ENCODE results near the gene RPGRIP1L.
A peak's percentile ranks its signal among the peaks of the same experiment; 100 is the strongest.

The RPGRIP1L gene

DNA sequence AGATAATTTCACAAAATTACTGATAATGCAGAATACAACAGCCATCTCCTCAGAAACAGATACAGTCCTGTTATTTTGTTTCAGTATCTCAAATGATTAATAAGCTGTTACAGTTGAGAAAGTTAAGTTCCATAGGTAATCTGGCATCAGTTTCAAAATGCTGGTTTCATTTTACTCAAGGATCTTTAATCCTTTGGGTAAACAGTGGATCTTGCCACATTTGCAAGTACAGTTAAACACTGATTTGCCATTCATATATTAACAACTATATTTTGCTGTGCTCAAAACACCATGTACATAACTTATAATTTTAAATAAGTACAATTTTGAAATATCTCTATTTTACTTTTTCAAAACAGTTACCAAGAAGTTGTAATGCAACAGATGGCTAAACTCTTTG is 31.2 kb downstream of the RPGRIP1L start:
- no peak for DNase-seq (ENCODE audit: low read depth)
- H3K4me3 ChIP-seq (ENCODE audit: control insufficient read depth, low read depth, low read length), result no peak overlapping the region
- TF ChIP-seq, protein P1, sequence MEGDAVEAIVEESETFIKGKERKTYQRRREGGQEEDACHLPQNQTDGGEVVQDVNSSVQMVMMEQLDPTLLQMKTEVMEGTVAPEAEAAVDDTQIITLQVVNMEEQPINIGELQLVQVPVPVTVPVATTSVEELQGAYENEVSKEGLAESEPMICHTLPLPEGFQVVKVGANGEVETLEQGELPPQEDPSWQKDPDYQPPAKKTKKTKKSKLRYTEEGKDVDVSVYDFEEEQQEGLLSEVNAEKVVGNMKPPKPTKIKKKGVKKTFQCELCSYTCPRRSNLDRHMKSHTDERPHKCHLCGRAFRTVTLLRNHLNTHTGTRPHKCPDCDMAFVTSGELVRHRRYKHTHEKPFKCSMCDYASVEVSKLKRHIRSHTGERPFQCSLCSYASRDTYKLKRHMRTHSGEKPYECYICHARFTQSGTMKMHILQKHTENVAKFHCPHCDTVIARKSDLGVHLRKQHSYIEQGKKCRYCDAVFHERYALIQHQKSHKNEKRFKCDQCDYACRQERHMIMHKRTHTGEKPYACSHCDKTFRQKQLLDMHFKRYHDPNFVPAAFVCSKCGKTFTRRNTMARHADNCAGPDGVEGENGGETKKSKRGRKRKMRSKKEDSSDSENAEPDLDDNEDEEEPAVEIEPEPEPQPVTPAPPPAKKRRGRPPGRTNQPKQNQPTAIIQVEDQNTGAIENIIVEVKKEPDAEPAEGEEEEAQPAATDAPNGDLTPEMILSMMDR (conservative IDR thresholded peaks at IDR 0.05; ENCODE audit: control insufficient read depth, insufficient read depth, low read depth, low read length), result no peak

- DNase-seq (ENCODE audit: low read depth), result peak; percentile 6
- H3K4me3 ChIP-seq (ENCODE audit: control insufficient read depth, low read depth, low read length), result no peak overlapping the region
- TF ChIP-seq, protein P1 (conservative IDR thresholded peaks at IDR 0.05; ENCODE audit: control insufficient read depth, insufficient read depth, low read depth, low read length), result no peak
Measured at GRCh38 chr16:53668869-53669268, 34.8 kb downstream of the RPGRIP1L start.

- no peak for DNase-seq (ENCODE audit: low read depth)
- TF ChIP-seq, protein P1 (conservative IDR thresholded peaks at IDR 0.05; ENCODE audit: control insufficient read depth, insufficient read depth, low read depth, low read length), result no peak
- H3K4me3 ChIP-seq (ENCODE audit: control insufficient read depth, low read depth, low read length), result no peak overlapping the region
Measured at GRCh38 chr16:53666786-53667415, 36.8 kb downstream of the RPGRIP1L start.

- H3K4me3 ChIP-seq (ENCODE audit: control insufficient read depth, low read depth, low read length), result no peak overlapping the region
- TF ChIP-seq, protein P1 (conservative IDR thresholded peaks at IDR 0.05; ENCODE audit: control insufficient read depth, insufficient read depth, low read depth, low read length), result no peak
- DNase-seq (ENCODE audit: low read depth), result peak; percentile 92
Measured at GRCh38 chr16:53664724-53665345, 38.8 kb downstream of the RPGRIP1L start.

- no peak overlapping the region for H3K4me3 ChIP-seq (ENCODE audit: control insufficient read depth, low read depth, low read length)
- DNase-seq (ENCODE audit: low read depth), result no peak
- TF ChIP-seq, protein P1 (conservative IDR thresholded peaks at IDR 0.05; ENCODE audit: control insufficient read depth, insufficient read depth, low read depth, low read length), result no peak
Measured at GRCh38 chr16:53662072-53662471, 41.6 kb downstream of the RPGRIP1L start.

GRCh38 chr16:53654946-53655345 is 48.7 kb downstream of the RPGRIP1L start:
- no peak for DNase-seq (ENCODE audit: low read depth)
- TF ChIP-seq, protein P1 (conservative IDR thresholded peaks at IDR 0.05; ENCODE audit: control insufficient read depth, insufficient read depth, low read depth, low read length), result no peak
- H3K4me3 ChIP-seq (ENCODE audit: control insufficient read depth, low read depth, low read length), result no peak overlapping the region

Measured in fibroblast of mammary gland (primary cell).